CD4-positive, alpha-beta T cell treated with Interleukin-6 at 100 ng/mL for 8 hours (primary cell): Measurements from ENCODE around the gene CCDC88B.
"Not testable (repeated sequence)": the region's sequence is repeated elsewhere in the genome, so short reads cannot be mapped to it uniquely, and the experiment has no call there.

Experiments used
- DNase-seq: peaks from one replicate; pipeline ENCODE4 v3.0.0-alpha.2; 2020; ENCODE audit warnings: mixed read lengths, low spot score

CCDC88B gene

DNA sequence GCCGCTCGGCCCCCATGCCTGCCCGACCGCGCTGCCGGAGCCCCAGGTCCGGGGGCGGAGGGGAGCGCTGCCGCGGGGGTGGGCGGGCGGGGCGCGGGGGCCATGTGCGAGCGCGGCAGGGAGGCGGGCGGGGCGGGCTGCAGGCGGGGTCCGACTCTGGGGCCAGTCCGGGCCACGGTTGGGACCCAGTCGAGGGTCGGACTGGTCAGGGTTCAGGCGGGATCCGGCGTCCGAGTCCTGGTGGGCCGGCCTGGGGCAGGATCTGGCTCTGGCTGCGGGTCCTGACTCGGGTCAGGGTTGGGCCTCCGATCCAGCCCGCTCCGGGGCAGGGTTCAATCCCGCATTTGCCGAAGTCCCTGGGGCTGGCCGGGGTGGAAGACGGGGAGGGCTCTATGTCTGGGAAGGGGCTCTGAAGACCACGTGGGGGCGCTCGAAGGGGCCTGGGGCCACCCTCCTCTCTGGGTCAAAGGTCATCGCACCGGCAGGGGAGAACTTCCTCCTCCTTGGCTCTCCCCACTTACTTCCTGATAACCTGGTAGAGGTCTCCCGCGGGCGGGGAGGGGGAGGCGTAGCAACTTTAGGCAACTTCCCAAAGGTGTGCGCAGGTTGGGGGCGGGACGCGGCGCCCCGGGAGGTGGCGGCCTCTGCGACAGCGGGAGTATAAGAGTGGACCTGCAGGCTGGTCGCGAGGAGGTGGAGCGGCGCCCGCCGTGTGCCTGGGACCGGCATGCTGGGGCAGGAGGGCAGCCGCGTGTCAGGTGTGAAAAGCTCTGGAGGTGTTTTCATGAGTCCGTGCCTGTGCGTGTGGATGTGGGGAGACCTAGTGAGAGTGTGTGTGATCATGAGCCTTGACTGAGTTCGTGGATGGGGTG, 34.1 kb upstream of the CCDC88B start:
- DNase-seq = peak; percentile 72

DNA sequence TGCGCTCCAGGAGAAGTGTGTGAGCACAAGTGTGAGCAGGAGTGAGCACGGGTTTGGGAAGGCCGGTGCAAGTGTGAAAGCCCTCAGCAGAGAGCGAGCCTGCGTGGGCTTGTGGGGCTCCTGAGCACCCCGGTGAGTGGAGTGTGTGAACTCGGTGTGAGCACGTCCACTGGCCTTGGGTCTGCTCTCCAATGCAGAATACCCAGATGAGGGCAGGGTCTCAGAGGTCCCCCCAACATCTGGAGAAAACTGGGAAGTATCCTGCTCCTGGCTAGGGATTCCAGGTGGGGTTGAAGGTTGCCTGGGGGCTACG, 33.5 kb upstream of the CCDC88B start:
- no peak for DNase-seq

DNA sequence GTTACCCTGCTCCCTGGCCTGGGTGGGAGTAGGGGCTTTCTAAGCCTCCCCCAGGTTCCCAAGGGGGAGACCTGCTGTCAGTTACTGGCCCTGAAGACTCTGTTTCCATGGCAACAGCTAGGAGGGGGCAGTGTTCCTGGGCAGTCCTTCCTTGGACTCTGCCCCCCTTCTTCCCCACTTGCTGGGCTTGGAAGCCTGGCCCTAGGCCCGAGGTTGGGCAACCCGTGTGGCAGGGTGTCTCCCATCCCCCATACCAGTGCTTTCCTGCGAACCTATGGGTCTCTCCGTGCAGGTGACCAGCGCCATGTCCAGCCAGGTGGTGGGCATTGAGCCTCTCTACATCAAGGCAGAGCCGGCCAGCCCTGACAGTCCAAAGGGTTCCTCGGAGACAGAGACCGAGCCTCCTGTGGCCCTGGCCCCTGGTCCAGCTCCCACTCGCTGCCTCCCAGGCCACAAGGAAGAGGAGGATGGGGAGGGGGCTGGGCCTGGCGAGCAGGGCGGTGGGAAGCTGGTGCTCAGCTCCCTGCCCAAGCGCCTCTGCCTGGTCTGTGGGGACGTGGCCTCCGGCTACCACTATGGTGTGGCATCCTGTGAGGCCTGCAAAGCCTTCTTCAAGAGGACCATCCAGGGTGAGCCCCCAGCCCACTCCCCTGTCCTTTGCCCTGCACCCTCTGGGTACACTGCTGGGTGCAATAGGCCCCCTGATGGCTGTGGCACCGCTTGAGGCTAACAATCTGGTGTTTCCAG, 33.0 kb upstream of the CCDC88B start:
- no peak for DNase-seq

DNA sequence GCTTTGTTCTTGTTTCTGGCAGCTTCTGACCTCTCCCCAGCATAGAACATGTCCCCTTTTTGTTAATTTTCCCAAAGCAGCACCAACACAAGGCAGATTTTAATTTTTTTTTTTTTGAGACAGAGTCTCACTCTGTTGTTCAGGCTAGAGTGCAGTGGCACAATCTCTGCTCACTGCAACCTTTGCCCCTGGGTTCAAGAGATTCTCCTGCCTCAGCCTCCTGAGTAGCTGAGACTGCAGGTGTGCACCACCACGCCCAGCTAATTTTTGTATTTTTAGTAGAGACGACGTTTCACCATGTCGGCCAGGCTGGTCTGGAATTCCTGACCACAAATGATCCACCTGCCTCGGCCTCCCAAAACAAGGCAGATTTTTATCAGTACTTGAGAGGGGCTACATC, 32.2 kb upstream of the CCDC88B start:
- not testable (repeated sequence) for DNase-seq

DNA sequence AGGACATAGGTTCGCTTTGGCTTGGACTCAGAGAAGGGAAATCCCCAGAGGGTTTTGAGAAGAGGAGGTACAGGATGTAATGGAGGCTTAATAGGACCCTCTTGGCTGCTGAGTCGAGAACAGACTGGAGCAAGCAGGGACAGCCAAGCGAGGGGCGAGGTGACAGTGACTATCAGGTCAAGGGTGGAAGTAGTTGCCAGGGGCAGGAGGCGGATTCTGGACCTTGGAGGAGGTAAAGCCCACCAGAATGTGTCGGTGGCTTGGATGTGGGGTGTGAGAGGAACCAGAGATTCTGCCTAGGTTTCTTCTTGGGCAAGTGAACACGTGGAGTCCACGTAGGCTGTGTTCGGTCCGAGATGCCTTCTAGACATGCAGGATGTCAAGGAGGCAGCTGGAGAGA, 27.1 kb upstream of the CCDC88B start:
- no peak for DNase-seq

DNA sequence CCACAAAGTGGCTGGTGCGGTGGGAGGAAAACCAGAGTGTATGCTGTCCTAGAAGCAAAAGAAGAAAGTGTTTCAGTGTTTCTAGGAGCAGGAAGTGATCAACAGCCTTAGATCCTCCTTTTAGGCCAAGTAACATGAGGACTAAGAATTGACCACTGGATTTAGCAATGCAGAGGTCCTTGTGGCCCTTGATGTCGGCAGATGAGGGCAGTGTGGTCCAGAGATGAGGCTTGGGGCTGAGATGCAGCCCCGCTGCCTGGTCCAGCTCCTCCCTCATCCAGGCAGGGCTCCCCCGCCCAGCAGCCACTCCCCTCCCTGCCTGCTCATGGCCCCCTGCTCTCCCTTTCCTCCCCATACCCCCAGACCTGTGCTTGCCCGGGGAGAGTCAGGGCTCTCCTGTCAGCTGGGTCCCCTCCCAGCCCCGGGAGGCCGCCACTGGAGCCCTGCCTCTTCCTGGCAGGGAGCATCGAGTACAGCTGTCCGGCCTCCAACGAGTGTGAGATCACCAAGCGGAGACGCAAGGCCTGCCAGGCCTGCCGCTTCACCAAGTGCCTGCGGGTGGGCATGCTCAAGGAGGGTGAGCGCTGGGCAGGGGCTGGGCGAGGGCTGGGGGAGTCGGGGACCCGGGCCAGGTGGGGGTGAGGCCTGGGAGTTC, 26.4 kb upstream of the CCDC88B start:
- no peak for DNase-seq

DNA sequence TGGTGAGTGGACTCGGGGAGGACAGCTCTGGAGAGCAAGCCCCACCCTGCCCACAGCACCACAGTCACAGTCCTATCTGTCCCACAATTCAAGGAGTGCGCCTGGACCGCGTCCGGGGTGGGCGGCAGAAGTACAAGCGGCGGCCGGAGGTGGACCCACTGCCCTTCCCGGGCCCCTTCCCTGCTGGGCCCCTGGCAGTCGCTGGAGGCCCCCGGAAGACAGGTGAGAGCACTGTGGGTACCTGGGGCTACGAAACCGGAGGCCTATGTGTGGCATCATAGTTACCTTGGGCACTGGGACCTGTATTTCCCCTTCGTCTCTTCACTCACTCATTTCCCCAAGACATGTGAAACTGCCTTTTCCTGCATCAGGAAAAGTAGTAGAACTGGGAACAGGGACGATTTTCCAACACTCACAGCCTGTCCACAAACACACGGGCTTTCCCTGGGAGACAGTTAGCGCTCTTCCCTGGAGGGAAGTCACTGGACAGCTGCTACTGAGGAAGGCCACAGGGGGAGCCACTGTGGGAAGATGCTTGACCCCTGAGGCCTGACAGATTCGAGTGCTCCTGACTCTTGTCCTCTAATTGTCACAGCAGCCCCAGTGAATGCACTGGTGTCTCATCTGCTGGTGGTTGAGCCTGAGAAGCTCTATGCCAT, 25.7 kb upstream of the CCDC88B start:
- no peak for DNase-seq

DNA sequence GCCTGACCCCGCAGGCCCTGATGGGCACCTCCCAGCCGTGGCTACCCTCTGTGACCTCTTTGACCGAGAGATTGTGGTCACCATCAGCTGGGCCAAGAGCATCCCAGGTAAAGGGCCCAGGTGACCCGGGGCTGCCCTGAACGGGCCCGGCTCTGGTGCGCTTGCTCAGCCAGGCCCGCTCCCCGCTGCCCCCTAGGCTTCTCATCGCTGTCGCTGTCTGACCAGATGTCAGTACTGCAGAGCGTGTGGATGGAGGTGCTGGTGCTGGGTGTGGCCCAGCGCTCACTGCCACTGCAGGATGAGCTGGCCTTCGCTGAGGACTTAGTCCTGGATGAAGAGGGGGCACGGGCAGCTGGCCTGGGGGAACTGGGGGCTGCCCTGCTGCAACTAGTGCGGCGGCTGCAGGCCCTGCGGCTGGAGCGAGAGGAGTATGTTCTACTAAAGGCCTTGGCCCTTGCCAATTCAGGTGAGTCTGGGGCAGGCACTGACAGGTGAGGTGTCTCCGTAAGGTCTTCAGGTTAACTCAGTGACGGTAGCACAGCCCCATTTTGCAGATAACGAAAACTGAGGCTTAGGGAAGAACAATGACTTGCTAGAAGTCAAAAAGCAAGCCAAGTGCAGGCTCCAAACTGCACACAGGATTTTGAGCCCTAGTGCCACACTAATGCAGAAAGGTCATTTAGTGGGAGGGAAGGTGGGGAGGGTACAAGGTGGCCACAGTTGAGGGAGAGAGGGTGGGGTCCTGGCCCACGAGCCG, 25.0 kb upstream of the CCDC88B start:
- no peak for DNase-seq

DNA sequence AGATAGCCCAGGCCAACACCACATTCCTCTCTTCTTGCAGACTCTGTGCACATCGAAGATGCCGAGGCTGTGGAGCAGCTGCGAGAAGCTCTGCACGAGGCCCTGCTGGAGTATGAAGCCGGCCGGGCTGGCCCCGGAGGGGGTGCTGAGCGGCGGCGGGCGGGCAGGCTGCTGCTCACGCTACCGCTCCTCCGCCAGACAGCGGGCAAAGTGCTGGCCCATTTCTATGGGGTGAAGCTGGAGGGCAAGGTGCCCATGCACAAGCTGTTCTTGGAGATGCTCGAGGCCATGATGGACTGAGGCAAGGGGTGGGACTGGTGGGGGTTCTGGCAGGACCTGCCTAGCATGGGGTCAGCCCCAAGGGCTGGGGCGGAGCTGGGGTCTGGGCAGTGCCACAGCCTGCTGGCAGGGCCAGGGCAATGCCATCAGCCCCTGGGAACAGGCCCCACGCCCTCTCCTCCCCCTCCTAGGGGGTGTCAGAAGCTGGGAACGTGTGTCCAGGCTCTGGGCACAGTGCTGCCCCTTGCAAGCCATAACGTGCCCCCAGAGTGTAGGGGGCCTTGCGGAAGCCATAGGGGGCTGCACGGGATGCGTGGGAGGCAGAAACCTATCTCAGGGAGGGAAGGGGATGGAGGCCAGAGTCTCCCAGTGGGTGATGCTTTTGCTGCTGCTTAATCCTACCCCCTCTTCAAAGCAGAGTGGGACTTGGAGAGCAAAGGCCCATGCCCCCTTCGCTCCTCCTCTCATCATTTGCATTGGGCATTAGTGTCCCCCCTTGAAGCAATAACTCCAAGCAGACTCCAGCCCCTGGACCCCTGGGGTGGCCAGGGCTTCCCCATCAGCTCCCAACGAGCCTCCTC, 24.1 kb upstream of the CCDC88B start:
- DNase-seq = not testable (repeated sequence)

DNA sequence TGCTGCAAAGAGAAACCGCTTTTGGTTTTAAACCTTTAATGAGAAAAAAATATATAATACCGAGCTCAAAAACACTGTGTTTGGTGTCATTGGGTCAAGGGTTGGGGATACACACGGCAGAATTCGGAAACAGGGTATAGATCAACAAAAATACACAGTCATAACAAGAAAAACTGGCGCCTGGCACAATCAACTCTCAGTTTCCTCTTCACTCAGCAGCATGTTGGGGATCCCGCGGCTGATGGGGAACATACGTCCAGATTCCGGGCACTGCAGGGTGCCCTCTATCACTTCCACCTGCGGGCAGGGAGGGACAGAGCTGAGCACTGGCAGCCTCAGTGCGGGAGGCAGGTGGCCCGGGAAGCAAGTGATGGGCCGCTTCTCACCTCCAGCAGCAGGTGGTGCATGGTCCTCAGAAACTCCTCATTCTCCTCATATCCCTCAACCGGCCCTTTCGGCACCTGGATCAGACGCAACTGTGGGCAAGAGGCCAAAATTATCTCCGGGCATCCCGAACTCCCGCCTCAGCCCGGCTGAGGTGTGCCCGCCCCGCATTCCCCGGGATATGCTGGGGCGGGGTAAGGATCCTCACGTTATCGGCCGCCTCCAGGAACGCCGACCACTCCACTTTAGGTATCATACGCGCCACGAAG, 23.2 kb upstream of the CCDC88B start:
- peak; percentile 22 for DNase-seq

DNA sequence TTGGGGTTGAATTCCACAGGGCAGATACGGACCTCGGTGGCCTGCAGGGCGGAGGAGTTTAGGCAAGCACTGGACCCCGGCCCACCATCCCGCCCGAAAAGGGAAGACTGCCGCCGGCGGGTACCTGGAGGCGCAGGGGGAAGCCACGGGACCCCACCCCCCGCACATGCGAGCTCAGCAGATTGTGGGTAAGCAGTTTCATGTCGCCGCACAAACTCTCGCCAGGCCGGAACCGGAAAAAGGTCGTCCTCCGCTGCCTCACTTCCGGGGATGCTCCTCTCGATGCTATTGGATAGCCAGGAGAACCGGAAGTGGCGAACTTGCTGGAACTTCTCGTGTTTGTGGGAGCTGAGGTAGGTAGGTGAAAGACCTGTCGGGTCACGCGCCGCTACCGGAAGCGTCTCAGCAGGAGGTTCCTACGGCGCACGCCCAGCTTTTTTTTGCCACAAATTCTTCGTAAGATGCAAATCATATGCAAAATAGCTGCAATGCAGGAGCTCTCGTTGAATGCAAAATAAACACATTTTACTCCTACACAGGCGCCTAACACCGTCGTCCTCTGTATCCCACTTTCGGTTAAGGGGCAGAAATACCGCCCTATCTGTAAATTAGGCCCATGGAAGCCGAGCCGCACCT, 22.6 kb upstream of the CCDC88B start, which contains the start of gene TRMT112:
TSS of gene TRMT112 (minus strand) at position 235 of the 636 bp plus-strand sequence. CDS start at position 202, 33 bp downstream.
- DNase-seq = peak; percentile 99

DNA sequence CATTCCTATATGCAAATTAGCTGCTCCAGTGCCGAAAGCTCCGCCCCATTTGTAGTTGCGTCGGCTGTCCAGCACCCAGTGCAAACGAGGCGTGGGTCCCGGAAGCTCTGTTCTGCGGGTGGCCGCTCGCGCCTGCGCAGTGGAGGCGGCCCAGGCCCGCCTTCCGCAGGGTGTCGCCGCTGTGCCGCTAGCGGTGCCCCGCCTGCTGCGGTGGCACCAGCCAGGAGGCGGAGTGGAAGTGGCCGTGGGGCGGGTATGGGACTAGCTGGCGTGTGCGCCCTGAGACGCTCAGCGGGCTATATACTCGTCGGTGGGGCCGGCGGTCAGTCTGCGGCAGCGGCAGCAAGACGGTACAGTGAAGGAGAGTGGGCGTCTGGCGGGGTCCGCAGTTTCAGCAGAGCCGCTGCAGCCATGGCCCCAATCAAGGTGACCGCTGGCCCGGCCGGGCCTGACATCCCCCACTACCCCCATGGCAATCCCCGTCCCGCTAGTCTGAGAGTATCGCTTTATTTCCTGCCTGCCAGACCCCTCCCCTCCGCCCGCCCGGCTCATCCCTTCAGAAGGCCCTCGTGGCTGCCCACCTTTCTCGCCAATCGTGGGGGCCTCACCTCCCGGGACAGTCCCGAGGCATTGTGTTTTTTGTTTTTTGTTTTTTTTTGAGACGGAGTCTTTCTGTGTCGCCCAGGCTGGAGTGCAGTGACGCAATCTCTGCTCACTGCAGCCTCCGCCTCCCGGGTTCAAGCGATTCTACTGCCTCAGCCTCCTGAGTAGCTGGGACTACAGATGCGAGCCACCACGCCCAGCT, 21.8 kb upstream of the CCDC88B start, which contains the start of gene PRDX5:
TSS of gene PRDX5 (plus strand) at position 161 of the 805 bp plus-strand sequence. CDS start at position 256, 95 bp downstream.
- DNase-seq = peak; percentile 97

DNA sequence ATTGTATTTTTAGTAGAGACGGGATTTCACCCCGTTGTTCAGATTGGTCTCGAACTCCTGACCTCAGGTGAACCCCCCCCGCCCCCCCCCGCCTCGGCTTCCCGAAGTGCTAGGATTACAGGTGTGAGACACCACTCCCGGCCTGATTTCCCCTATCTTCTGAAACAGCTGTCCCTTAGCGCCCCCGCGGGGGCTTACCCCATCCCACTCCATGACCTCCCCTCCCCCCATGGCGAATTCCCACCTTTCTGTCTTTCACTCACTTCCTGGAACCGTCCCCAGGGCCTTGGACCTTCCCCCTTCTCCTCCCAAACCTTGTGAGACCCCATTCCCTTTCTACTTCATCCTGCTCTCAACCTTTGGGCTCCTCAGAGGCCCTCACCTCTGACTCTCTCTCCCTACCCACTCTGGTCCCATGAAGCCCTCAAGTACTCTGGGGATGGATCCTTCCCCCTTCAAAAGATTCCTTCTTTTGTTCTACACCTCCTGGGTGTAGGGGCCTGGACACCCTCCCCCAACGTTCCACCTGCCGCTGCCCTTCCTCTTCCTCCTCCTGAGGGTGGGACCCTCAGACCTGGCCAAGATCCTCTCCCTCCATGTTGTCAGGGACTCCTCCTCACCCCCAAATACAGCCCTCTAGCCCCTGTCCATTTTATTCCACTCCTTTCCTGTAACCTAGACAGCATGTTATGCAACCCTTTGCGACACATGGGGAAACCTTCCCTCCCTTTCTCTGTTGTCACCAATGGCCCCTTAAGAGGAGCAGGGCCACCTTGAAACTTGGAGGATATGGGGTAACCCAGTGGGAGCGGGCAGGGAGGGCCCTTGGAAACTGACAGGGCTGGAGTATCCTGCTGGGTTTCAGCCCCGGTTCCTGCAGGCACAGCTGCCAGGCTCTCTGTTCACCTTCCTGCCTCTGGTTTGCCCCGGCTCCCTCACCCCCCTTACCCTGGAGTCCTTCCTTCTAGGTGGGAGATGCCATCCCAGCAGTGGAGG, 20.9 kb upstream of the CCDC88B start:
- no peak for DNase-seq

DNA sequence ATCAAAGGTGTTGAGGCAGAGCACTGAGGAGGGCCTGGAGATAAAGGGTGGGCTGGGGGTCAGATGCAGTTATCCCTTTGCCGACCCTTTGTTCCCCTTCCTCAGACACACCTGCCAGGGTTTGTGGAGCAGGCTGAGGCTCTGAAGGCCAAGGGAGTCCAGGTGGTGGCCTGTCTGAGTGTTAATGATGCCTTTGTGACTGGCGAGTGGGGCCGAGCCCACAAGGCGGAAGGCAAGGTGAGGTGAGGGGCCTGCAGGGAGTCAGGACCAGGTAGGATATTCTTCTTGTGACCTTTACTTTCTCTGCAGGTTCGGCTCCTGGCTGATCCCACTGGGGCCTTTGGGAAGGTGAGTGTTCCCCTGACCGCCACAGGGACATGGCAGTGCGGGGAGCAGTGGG, 19.4 kb upstream of the CCDC88B start:
- DNase-seq = no peak

DNA sequence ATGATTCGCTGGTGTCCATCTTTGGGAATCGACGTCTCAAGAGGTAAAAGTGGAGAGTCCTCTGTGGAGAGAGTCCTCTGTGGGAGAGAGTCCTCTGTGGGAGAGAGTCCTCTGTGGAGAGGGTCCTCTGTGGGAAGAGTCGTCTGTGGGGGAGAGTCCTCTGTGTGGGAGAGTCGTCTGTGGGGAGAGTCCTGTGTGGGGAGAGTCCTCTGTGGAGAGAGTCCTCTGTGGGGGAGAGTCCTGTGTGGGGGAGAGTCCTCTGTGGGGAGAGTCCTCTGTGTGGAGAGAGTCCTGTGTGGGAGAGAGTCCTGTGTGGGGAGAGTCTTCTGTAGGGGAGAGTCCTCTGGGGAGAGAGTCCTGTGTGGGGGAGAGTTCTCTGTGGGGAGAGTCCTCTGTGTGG, 19.0 kb upstream of the CCDC88B start:
- DNase-seq = no peak

DNA sequence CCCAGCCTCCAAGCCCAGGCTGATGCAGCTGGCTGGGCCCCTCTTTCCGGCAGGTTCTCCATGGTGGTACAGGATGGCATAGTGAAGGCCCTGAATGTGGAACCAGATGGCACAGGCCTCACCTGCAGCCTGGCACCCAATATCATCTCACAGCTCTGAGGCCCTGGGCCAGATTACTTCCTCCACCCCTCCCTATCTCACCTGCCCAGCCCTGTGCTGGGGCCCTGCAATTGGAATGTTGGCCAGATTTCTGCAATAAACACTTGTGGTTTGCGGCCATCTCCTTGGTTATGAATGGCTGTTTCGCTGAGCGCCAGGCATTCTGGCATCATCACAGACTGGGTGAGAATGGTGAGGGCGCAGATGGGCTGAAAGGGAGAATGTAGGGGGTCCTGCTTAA, 18.5 kb upstream of the CCDC88B start:
- no peak for DNase-seq

DNA sequence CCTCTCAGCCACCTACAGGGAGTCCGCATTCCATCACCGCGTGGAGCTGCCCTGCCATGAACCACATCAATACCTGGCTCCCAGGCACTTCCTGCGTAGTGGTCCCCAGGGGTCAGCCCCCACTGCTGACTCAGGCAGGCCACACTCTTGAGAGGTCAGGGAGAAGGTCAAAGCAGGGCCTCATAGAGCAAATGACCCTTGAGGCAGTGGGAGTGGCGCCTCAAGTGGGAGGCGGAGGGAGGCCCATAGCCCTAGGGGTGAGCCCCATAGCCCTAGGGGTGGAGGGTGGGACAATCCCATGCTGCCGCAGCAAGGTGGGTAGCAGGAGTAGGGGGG, 17.1 kb upstream of the CCDC88B start:
- DNase-seq = no peak
